HG02763 (cell line): ENCODE results near the gene LIPI.
"Not testable (repeated sequence)": the region's sequence is repeated elsewhere in the genome, so short reads cannot be mapped to it uniquely, and the experiment has no call there.

ENCODE experiments used
- ATAC-seq: cut with Tn5 transposase; IDR thresholded peaks from one replicate; pipeline ENCODE4 v1.9.1; 2021; ENCODE audit warnings: mild to moderate bottlenecking, moderate library complexity; ENCODE audit not compliant: unreplicated experiment

The LIPI gene

GRCh38 chr21:14075346-14076142 is 135.2 kb downstream of the LIPI start:
- no peak for ATAC-seq

DNA sequence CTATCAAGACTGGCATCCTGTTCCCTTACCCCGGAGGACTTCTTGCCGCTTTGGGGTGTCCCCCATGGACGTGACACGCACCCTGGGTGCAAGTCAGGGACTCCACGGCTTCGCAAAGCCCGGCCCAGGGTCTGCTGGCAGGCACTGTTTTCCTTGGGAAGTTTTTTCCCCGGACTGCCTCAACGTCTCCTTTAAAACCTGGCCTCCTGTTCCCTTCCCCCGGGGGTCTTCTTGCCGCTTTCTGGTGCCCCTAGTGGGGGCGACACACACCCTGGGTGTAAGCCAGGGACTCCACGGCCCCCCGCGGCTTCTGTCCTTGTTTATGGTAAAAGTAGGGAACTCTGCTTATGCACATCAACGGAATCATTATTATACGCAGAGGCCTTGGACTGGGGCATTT is 136.6 kb downstream of the LIPI start:
- no peak for ATAC-seq

DNA sequence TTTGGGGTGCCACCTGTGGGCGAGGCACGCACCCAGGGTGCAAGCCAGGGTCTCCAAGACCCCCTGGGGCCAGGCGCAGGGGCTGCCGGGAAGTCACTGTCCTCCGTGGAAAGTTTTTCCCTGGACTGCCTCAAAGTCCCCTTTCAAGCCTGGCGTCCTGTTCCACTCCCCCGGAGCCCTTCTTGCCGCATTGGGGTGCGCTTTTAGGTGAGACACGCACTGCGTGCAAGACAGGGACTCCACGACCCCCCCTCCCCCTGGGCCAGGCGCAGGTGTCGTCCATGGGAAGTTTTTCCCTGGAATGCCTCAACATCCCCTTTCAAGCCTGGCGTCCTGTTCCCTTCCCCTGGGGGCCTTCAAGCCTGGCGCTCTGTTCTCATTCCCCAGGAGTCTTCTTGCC is 137.1 kb downstream of the LIPI start:
- no peak for ATAC-seq

DNA sequence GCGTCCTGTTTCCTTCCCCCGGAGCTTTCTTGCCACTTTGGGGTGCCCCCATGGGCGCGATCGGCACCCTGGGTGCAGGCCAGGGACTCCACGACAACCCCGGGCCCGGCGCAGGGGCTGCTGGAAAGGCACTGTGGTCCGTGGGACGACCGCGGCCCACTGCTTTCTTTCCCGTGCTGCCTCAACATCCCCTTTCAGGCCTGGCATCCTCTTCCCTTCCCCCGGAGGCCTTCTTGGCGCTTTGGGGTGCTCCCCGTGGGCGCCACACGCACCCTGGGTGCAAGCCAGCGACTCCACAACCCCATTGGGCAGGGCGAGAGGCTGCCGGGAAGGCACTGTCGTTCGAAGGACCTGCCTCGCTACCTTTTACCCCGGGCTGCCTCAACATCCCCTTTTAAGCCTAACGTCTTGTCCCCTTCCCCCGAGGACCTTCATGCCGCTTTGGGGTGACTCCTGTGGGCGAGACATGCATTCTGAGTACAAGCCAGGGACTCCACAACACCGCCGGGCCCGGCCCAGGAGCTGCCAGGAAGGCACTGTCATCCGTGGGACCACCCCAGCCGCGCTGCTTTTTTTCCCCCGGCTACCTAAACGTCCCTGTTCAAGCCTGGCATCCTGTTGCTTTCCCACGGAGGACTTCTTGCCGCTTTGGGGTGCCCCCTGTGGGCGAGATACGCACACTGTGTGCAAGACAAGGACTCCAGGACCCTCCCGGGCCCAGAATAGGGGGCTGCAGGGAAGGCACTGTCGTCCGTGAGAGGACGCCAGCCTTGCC is 137.8 kb downstream of the LIPI start:
- no peak for ATAC-seq

GRCh38 chr21:14071902-14072734 is 138.6 kb downstream of the LIPI start:
- ATAC-seq = no peak

DNA sequence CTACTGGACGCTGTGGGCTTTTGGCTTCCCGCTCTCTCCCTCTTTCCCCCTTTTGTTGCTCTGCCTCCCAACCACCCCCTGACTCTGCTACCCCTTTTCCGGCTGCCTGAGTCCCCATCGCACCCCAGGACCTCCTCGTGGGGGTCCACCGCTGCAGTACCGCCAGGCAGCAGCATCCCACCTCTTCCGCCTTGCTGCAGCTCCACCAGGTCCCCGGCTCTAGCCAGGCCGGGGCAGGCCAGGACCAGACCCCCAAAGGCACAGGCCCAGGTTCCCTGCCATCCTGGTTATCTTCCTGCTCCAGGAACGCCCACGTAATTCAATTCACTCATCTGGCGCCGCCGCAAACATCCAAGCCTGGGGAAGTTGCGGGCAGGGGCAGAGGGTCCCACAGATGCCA is 139.8 kb downstream of the LIPI start:
- no peak for ATAC-seq

- ATAC-seq = no peak
Measured at GRCh38 chr21:14070049-14070893, 140.5 kb downstream of the LIPI start.

DNA sequence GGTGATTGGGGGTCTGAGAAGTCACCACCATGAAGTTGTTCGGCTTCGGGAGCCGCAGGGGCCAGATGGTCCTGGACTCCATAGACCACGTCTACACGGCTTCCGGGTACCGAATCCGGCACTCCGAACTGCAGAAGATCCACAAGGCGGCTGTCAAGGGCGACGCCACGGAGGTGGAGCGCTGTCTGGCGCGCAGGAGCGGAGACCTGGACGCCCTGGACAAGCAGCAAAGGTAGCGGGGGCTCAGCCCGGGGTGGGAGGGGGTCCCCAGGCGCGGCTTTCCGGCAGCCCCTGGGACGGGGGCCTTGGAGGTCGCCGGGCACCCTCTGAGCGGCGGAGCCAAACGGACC is 146.5 kb downstream of the LIPI start:
- no peak for ATAC-seq

DNA sequence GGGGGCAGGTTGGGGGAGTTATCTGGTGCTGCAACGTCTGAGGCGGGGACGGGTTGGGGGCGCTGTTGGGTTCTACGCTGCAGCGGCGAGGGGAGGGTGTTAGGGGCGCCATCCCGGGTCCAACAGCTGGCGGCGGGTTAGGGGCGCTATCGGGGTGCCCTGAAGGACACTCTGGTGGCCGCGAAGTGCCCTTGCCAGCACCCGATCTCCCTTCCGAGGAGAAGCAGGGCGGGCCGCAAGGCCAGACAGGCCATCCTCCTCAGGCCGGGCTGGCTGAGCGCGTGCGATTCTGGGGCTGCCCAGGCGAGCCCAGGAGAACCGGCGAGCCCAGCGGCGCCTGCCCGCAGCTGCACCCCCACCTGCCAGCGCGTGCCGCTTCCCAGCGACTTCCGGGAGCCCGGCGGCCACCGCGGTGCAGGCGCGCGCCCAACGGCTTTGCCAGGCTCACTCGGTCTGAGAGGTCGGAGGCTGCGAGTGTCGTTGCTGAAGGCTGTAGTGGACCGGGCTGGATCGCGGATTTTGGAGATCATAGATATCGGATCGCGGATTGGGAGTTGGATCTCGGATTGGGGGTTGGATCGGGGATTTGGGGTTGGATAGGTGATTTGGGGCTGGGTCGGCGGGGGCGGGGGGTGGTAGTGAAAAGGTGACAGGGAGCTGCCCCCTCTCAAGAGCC is 147.0 kb downstream of the LIPI start:
- not testable (repeated sequence) for ATAC-seq

DNA sequence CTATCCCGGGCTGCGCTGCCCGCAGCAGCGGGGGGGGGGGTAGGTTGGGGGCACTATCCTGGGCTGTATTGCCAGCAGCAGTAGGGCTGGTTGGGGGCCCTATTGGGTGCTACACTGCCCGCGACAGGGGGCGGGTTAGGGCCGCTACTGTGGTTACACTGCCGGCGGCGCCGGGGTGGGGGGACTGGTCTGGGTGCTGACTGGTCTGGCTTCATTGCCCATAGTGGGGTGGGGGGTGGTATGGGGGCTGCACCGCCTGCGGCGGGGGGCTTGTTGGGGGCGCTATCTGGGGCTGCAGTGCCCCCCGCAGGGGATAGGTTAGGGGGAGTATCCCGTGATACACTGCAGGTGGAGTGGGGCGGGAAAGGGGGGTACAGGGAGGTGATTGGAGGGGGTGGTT is 148.1 kb downstream of the LIPI start:
- ATAC-seq = not testable (repeated sequence)

DNA sequence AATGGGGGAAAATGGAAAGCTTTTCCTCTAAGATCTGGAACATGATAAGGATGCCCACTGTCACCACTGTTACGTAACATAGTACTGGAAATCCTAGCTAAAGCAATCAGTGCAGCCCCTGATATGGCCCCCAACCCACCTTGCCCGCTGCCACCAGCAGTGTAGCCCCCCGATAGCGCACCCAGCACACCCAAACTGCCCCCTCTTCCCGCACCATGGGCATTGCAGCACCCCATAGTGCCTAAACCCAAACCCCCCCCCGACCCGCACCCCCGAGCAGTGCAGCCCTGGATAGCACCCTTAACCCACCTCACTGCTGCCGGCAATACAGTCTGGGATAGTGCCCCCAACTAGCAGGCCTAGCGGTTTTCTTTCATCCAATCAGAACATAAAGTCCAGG is 148.9 kb downstream of the LIPI start:
- not testable (repeated sequence) for ATAC-seq

- not testable (repeated sequence) for ATAC-seq
Measured at GRCh38 chr21:14058995-14059627, 151.6 kb downstream of the LIPI start.
